Heart left ventricle (tissue), 13 donors: ENCODE results near the gene METTL17.

Experiments used
- CTCF ChIP-seq, 12 donors: fragments of 200-600 bp; sonication (generic) in 4 of 12; IDR thresholded peaks; one replicate each; pipeline versions ENCODE4 v1.5.0 to v1.8.0; 2018 to 2022; ENCODE audit warnings: antibody characterized with exemption in 12 of 12, mild to moderate bottlenecking in 5 of 12
- POLR2A ChIP-seq, 2 donors: fragments of 450-650 bp; IDR thresholded peaks; one replicate each; pipeline ENCODE4 v1.6.1; 2017; ENCODE audit warnings: antibody characterized with exemption in 2 of 2, mild to moderate bottlenecking in 2 of 2, moderate library complexity in 2 of 2
- donor health status: ischemic (EF 13 %, LVEDD 7.1; RV severe dilation, severe dysfunction).
- donor health status: DM: no; HTN: yes; CAD: no.
- donor health status: DM: no; HTN: no; CAD: no.
- donor health status: ischemic (EF 25% LVEDD 6.9; RV normal size, moderate dysfunction).
- donor health status: ischemic (EF 25% LVEDD 5.7; RV mildly dilated, moderate dysfunction).
- donor health status: ischemic (EF 35%, LVEDD 5.7; RV mildly dilated, moderate dysfunction).
- donor health status: nonischemic (EF 11% LVEDD 7.7; RV severe dilation, severe dysfunction).
- donor health status: DM: yes; HTN: yes; CAD: no.
- donor health status: PGD.
- donor health status: ischemic (EF 29% LVEDD 5.4; RV normal size, mild dysfunction).
- donor health status: nonischemic (EF 23%, LVEDD 6.1; RV moderate dilation, normal function).

GRCh38 chr14:21017528-21018245 lies 27.9 kb downstream of the METTL17 start:
- TF ChIP-seq CTCF (IDR thresholded peaks at IDR 0.05) (no peak), POLR2A (IDR thresholded peaks at IDR 0.05) (no peak)
